GM12864 (cell line): ENCODE data around the gene EPS8.

Experiments
- DNase-seq: peaks from one replicate; pipeline ENCODE4 v3.0.0-alpha.2; 2011; ENCODE audit warnings: low read depth
- H3K4me3 ChIP-seq: 2 replicates; pipeline ENCODE4 v1.5.1; 2011; ENCODE audit warnings: mild to moderate bottlenecking, low read depth, low read length, control low read depth
- CTCF ChIP-seq: IDR thresholded peaks from 2 replicates; pipeline ENCODE4 v1.5.1; 2011; ENCODE audit warnings: low read depth, mild to moderate bottlenecking, moderate library complexity, low read length, control low read depth, inconsistent platforms; ENCODE audit errors: missing control alignments

Gene EPS8

GRCh38 chr12:15815730-15816129, 26.5 kb upstream of the EPS8 start:
- no peak overlapping the region for H3K4me3 ChIP-seq
- no peak for DNase-seq
- TF ChIP-seq CTCF, result no peak

GRCh38 chr12:15811214-15812127, 22.3 kb upstream of the EPS8 start:
- no peak for DNase-seq
- no peak overlapping the region for H3K4me3 ChIP-seq
- TF ChIP-seq CTCF, result no peak

DNA sequence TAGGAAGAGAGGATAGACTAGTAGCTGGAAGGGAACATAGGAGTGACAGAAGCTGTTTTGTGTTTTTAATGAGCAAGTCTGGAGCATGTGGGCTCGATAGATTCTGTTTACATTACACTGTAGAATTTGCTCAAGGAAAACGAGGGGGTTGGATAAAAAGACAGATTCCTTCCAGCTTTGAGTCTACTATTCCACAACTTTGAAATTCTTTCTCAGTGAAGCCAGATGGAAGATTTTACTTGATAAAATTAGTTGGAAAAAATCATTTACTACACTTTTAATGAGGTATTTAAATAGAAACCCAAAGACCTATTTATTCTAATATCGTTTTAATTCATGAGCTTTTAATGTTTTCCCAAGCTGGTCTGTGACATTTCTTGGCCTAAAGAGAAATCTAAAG, 19.5 kb upstream of the EPS8 start:
- TF ChIP-seq CTCF, result no peak

GRCh38 chr12:15808250-15808649, 19.1 kb upstream of the EPS8 start:
- no peak for DNase-seq
- no peak for TF ChIP-seq CTCF
- no peak overlapping the region for H3K4me3 ChIP-seq

More for the DNA sequence above, 19.5 kb upstream of the EPS8 start:
- no peak overlapping the region for H3K4me3 ChIP-seq
- DNase-seq, result no peak

GRCh38 chr12:15806826-15807225, 17.6 kb upstream of the EPS8 start:
- H3K4me3 ChIP-seq, result no peak overlapping the region
- no peak for DNase-seq
- no peak for TF ChIP-seq CTCF

DNA sequence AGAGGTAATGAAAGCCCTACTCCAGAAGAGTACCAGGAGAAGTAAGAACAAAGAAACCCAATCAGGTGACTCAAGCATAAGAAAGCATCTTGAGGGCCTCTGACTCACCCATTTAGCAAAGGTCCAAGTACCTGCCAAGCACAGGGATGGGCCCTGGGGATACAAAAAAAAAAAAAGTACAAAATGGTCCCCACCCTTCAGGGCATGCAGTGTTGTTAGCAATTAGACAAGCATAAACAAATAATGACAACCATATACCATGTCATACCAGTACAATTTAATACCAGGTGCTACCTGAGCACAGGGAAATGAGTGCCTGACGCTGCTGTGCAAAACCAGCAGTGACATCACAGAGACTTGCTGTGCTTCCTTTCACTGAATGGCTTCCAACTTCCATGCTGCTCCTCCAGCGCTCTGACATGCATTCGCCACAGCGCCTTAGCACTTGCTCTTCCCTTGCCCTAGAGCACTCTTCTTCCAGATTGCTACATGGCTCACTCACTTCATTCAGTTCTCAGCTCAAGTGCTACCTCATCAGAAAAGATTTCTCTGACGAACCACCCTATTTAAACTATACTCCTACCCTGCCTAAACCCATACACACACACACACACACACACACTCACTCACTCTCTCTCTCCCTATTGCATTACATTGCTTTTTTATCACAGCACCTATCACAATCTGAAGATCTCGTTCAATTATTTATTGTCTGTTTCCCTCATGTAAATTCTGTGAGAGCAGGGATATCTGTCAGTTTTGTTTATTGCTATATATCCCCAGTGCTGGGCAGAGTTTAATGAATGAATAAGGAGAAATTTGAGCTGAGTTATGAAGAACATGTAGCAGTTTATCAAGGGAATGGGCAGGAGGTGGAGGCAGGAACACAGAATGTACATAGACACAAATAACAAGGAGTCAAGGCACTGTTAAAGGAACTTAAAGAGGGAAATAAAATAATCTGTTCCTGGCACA, 12.9 kb upstream of the EPS8 start:
- no peak for DNase-seq
- no peak for TF ChIP-seq CTCF
- no peak overlapping the region for H3K4me3 ChIP-seq
